Hepatocyte (in vitro differentiated cells): ENCODE measurements around the gene TCEANC2.

ENCODE experiments used
- EZH2 ChIP-seq: fragments of 200-600 bp; sonication (generic); IDR thresholded peaks from 2 replicates; pipeline ENCODE4 v1.6.1; 2016; ENCODE audit warnings: antibody characterized with exemption, mild to moderate bottlenecking, borderline replicate concordance
- TF ChIP-seq, protein P1 (sequence below): fragments of 200-600 bp; sonication (generic); IDR thresholded peaks from 2 replicates; pipeline ENCODE4 v1.5.1; 2016; ENCODE audit warnings: antibody characterized with exemption, mild to moderate bottlenecking; ENCODE audit not compliant: poor library complexity

DNA sequence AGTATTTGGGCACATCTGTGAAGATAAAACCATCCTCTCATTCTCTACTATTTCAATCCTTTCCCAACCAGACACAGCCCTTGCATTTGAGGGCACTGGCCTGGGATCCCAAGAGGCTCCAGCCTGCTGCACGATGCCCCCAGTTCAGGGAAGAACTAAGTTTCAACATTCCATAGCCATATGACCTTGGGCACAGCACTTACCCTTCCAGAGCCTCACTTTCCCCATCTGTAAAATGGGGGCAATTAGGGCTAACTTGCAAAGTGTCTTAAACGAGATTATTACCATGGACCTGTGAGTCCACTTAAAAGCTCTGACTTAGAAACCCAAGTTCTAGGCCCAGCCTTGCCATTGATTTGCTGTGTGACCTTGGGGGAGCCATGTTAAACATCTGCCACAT is 76.5 kb downstream of the TCEANC2 start:
- TF ChIP-seq, protein P1, sequence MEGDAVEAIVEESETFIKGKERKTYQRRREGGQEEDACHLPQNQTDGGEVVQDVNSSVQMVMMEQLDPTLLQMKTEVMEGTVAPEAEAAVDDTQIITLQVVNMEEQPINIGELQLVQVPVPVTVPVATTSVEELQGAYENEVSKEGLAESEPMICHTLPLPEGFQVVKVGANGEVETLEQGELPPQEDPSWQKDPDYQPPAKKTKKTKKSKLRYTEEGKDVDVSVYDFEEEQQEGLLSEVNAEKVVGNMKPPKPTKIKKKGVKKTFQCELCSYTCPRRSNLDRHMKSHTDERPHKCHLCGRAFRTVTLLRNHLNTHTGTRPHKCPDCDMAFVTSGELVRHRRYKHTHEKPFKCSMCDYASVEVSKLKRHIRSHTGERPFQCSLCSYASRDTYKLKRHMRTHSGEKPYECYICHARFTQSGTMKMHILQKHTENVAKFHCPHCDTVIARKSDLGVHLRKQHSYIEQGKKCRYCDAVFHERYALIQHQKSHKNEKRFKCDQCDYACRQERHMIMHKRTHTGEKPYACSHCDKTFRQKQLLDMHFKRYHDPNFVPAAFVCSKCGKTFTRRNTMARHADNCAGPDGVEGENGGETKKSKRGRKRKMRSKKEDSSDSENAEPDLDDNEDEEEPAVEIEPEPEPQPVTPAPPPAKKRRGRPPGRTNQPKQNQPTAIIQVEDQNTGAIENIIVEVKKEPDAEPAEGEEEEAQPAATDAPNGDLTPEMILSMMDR, result no peak
- TF ChIP-seq EZH2, result no peak
